Stimulated activated CD4-positive, alpha-beta T cell treated with anti-CD3 and anti-CD28 coated beads, Interleukin-1b, Interleukin-23, amount 100 ng/mL, for 24 hours (primary cell): ENCODE measurements around the gene BCL7B.
"Not testable (repeated sequence)": the region's sequence is repeated elsewhere in the genome, so short reads cannot be mapped to it uniquely, and the experiment has no call there.

ENCODE experiments used
- DNase-seq, 4 experiments: peaks; one replicate each; pipeline ENCODE4 v3.0.0-alpha.2; 2020; ENCODE audit warnings: low read depth in 4 of 4, low spot score in 1 of 4

Gene BCL7B

GRCh38 chr7:73504017-73504416 lies 53.5 kb downstream of the BCL7B start:
- no peak for DNase-seq

- DNase-seq: no peak
These were observed 54.3 kb downstream of the BCL7B start for GRCh38 chr7:73503229-73503628.

GRCh38 chr7:73496626-73497025 lies 60.9 kb downstream of the BCL7B start:
- no peak for DNase-seq

GRCh38 chr7:73495507-73495906 lies 62.0 kb downstream of the BCL7B start:
- not testable (repeated sequence) for DNase-seq

GRCh38 chr7:73489976-73490375 lies 67.5 kb downstream of the BCL7B start:
- no peak for DNase-seq

GRCh38 chr7:73487486-73487885 lies 70.0 kb downstream of the BCL7B start:
- no peak for DNase-seq
